ENCODE measurements around the gene NRIP3. TPM values are rescaled to one million over a fixed set of nuclear protein-coding genes. Genes with fewer than 3 reads are reported as not detected.

The NRIP3 gene
- total RNA-seq, 2 donors from 2014 or later, result 0.20 to 0.42 TPM

- no peak overlapping the region for H3K27ac ChIP-seq
- H3K36me3 ChIP-seq, result no peaks in the 10 kb centered on the region
- no peak for DNase-seq
- H3K27me3 ChIP-seq, result no peaks in the 10 kb centered on the region
- no peaks in the 10 kb centered on the region for H3K4me1 ChIP-seq
- intact Hi-C loops (cut with DNase I), result no loop called here
- no peak for TF ChIP-seq CTCF (IDR thresholded peaks at IDR 0.05)
- no peak overlapping the region for H3K4me3 ChIP-seq
- no peaks in the 10 kb centered on the region for H3K9me3 ChIP-seq
- no peak overlapping the region for H3K9ac ChIP-seq (ENCODE audit: low read depth in 2 of 2, low read length in 2 of 2)
These were observed 38.7 kb upstream of the NRIP3 start for GRCh38 chr11:9042488-9042887.

GRCh38 chr11:9041747-9042146 is 37.9 kb upstream of the NRIP3 start:
- no peaks in the 10 kb centered on the region for H3K4me1 ChIP-seq
- no peaks in the 10 kb centered on the region for H3K36me3 ChIP-seq
- TF ChIP-seq CTCF (IDR thresholded peaks at IDR 0.05), result no peak
- no peaks in the 10 kb centered on the region for H3K27me3 ChIP-seq
- no peak overlapping the region for H3K4me3 ChIP-seq
- H3K9ac ChIP-seq (ENCODE audit: low read depth in 2 of 2, low read length in 2 of 2), result no peak overlapping the region
- DNase-seq, result no peak
- intact Hi-C loops (cut with DNase I), result no loop called here
- H3K9me3 ChIP-seq, result no peaks in the 10 kb centered on the region
- H3K27ac ChIP-seq, result no peak overlapping the region

- no peak overlapping the region for H3K9ac ChIP-seq (ENCODE audit: low read depth in 2 of 2, low read length in 2 of 2)
- intact Hi-C loops (cut with DNase I), result no loop called here
- TF ChIP-seq CTCF (IDR thresholded peaks at IDR 0.05), result no peak
- no peaks in the 10 kb centered on the region for H3K27me3 ChIP-seq
- H3K4me3 ChIP-seq, result no peak overlapping the region
- no peaks in the 10 kb centered on the region for H3K36me3 ChIP-seq
- no peaks in the 10 kb centered on the region for H3K4me1 ChIP-seq
- DNase-seq, result no peak
- H3K9me3 ChIP-seq, result no peaks in the 10 kb centered on the region
- no peak overlapping the region for H3K27ac ChIP-seq
These were observed 36.6 kb upstream of the NRIP3 start for GRCh38 chr11:9040410-9040809.

DNA sequence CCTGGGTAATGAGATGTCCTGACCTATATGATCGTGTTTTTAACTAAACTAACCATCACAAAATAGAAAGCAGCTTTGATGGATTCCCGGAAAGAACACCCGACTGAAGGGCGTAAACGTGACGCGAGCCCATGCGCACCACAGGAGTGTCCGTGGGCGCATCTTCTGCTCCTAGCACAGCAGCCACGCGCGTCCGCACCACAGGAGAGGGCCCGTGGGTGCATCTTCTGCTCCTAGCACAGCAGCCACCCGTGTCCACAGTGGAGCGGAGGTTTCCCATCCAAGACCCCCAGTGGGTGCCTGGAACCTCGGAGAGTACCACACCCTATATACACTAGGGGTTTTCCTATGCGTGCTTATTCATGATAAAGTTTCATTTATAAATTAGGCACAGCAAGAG is 36.1 kb upstream of the NRIP3 start:
- no peaks in the 10 kb centered on the region for H3K27me3 ChIP-seq
- intact Hi-C loops (cut with DNase I), result no loop called here

GRCh38 chr11:9039198-9039597 is 35.4 kb upstream of the NRIP3 start:
- H3K27ac ChIP-seq, result no peak overlapping the region
- H3K9me3 ChIP-seq, result no peaks in the 10 kb centered on the region
- TF ChIP-seq CTCF (IDR thresholded peaks at IDR 0.05), result no peak
- intact Hi-C loops (cut with DNase I), result no loop called here
- H3K27me3 ChIP-seq, result no peaks in the 10 kb centered on the region
- H3K4me3 ChIP-seq, result no peak overlapping the region
- no peaks in the 10 kb centered on the region for H3K36me3 ChIP-seq
- no peaks in the 10 kb centered on the region for H3K4me1 ChIP-seq
- no peak overlapping the region for H3K9ac ChIP-seq (ENCODE audit: low read depth in 2 of 2, low read length in 2 of 2)
- no peak for DNase-seq

More for the DNA sequence above, 36.1 kb upstream of the NRIP3 start:
- Histone ChIP-seq H3K36me3 (no peaks in the 10 kb centered on the region), H3K4me3 (no peak overlapping the region), H3K27ac (no peak overlapping the region), H3K9ac (ENCODE audit: low read depth in 2 of 2, low read length in 2 of 2) (no peak overlapping the region), H3K9me3 (no peaks in the 10 kb centered on the region), H3K4me1 (no peaks in the 10 kb centered on the region)
- DNase-seq, result no peak
- TF ChIP-seq CTCF (IDR thresholded peaks at IDR 0.05), result no peak

- H3K27ac ChIP-seq, result no peak overlapping the region
- H3K9me3 ChIP-seq, result no peaks in the 10 kb centered on the region
- H3K4me1 ChIP-seq, result no peaks in the 10 kb centered on the region
- no peak for TF ChIP-seq CTCF (IDR thresholded peaks at IDR 0.05)
- no peak for DNase-seq
- H3K9ac ChIP-seq (ENCODE audit: low read depth in 2 of 2, low read length in 2 of 2), result no peak overlapping the region
- H3K36me3 ChIP-seq, result no peaks in the 10 kb centered on the region
- intact Hi-C loops (cut with DNase I), result no loop called here
- no peaks in the 10 kb centered on the region for H3K27me3 ChIP-seq
- no peak overlapping the region for H3K4me3 ChIP-seq
These were observed 34.7 kb upstream of the NRIP3 start for GRCh38 chr11:9038541-9038940.
